ENCODE data around the gene GLOD4. TPM values are rescaled to one million over a fixed set of nuclear protein-coding genes. Genes with fewer than 3 reads are reported as not detected.

The GLOD4 gene
- total RNA-seq, 6 experiments from 2014 or later = 34.6 to 66.4 (median 39.9) TPM

DNA sequence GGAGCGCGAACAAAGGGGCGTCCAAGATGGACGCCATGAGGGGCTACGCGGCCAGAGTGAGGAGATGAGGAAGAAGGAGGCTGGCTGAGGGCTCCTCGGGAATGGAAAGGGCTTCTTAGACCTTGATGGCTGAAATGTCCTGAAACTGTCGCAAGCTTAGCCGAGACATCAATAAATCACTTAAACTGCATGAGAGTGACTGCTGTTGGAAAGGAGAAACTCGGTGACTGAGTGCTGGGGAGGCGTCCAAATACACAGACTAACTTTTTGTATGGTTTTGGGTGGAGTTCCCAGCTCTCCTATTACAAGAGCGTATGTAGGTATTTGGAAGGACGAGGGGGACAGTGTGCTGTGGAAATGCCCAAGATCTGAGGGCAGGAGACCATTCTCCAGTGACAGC, 28.7 kb downstream of the GLOD4 start:
- no peaks in the 10 kb centered on the region for H3K27me3 ChIP-seq
- 74% methylated on average over 9 of the region's 13 CpGs for WGBS (ENCODE audit: insufficient coverage, low coverage, low lambda C conversion rate, missing lambda C conversion rate)
- H3K36me3 ChIP-seq = peaks cover 0 to 4% (median 0%) of the 10 kb centered on the region in 4 donors
- H3K9me3 ChIP-seq = no peaks in the 10 kb centered on the region
- no peak overlapping the region for H3K4me3 ChIP-seq
- no peak for ATAC-seq
- H3K4me1 ChIP-seq = peaks cover 0 to 12% (median 4%) of the 10 kb centered on the region in 4 donors
- no peak overlapping the region for H3K27ac ChIP-seq
- intact Hi-C loops (cut with DNase I) = no loop called here
- TF ChIP-seq POLR2A (IDR thresholded peaks at IDR 0.05) = no peak
- TF ChIP-seq, protein P1, sequence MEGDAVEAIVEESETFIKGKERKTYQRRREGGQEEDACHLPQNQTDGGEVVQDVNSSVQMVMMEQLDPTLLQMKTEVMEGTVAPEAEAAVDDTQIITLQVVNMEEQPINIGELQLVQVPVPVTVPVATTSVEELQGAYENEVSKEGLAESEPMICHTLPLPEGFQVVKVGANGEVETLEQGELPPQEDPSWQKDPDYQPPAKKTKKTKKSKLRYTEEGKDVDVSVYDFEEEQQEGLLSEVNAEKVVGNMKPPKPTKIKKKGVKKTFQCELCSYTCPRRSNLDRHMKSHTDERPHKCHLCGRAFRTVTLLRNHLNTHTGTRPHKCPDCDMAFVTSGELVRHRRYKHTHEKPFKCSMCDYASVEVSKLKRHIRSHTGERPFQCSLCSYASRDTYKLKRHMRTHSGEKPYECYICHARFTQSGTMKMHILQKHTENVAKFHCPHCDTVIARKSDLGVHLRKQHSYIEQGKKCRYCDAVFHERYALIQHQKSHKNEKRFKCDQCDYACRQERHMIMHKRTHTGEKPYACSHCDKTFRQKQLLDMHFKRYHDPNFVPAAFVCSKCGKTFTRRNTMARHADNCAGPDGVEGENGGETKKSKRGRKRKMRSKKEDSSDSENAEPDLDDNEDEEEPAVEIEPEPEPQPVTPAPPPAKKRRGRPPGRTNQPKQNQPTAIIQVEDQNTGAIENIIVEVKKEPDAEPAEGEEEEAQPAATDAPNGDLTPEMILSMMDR (IDR thresholded peaks at IDR 0.05) = no peak
- DNase-seq = no peak

DNA sequence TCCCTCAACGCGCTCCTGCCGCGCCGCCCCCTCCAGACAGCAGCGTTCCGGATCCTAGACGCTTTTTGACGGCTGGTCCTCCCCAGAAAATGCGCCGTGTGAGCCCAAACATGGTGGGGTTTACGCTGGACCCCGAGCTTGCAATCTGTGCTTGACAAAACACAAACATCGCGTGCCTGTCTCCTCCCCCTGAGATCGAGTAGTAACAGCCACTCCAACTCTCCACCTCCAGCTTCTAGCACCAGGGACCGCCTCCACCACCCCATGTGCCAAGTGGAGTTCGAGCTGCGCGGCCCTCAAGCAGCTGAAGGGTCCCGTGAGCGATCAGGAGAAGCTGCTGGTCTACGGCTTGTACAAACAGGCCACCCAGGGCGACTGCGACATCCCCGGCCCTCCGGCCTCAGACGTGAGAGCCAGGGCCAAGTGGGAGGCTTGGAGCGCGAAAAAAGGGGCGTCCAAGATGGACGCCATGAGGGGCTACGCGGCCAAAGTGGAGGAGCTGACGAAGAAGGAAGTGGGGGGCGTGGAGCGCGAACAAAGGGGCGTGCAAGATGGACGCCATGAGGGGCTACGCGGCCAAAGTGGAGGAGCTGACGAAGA, 29.4 kb downstream of the GLOD4 start:
- DNase-seq (peak; percentile 71 to 85 (median 83)), ATAC-seq (peak; percentile 72 to 85 (median 82))
- Histone ChIP-seq H3K4me1 (peaks cover 0 to 12% (median 4%) of the 10 kb centered on the region in 4 donors), H3K9me3 (no peaks in the 10 kb centered on the region), H3K27me3 (no peaks in the 10 kb centered on the region), H3K4me3 (peak overlapping the region; percentile 74 to 84 (median 83)), H3K27ac (peak overlapping the region; percentile 55 to 71 (median 59)), H3K36me3 (peaks cover 0 to 2% (median under 1%) of the 10 kb centered on the region in 4 donors)
- intact Hi-C loops (cut with DNase I) = no loop called here
- TF ChIP-seq, protein P1 (IDR thresholded peaks at IDR 0.05) = no peak
- TF ChIP-seq POLR2A (IDR thresholded peaks at IDR 0.05) = no peak
- 36% methylated on average over 24 of the region's 43 CpGs for WGBS (ENCODE audit: insufficient coverage, low coverage, low lambda C conversion rate, missing lambda C conversion rate)

- H3K9me3 ChIP-seq = no peaks in the 10 kb centered on the region
- H3K4me1 ChIP-seq = peaks cover 0 to 12% (median 4%) of the 10 kb centered on the region in 4 donors
- no CpG with 5 or more reads among the region's 87 CpGs for WGBS (ENCODE audit: insufficient coverage, low coverage, low lambda C conversion rate, missing lambda C conversion rate)
- peak; percentile 68 for TF ChIP-seq POLR2A (IDR thresholded peaks at IDR 0.05)
- TF ChIP-seq, protein P1 (IDR thresholded peaks at IDR 0.05) = peak; percentile 95 to 97 (median 96)
- peaks cover 0 to 5% (median 3%) of the 10 kb centered on the region in 4 donors for H3K36me3 ChIP-seq
- DNase-seq = peak; percentile 94 to 95 (median 94)
- peak within 1 kb of the TSS; percentile 74 to 84 (median 83) for H3K4me3 ChIP-seq
- peak within 1 kb of the TSS; percentile 55 to 71 (median 59) for H3K27ac ChIP-seq
- intact Hi-C loops (cut with DNase I) = no loop called here
- ATAC-seq = peak; percentile 93 to 98 (median 96)
- no peaks in the 10 kb centered on the region for H3K27me3 ChIP-seq
Measured at GRCh38 chr17:752002-752619, 30.0 kb downstream of the GLOD4 start, which contains the start of gene GEMIN4. GEMIN4 (minus strand) TSS chr17:752264; CDS start chr17:752142, 122 bp downstream.

GRCh38 chr17:751269-752001, 30.6 kb downstream of the GLOD4 start:
- TF ChIP-seq, protein P1 (IDR thresholded peaks at IDR 0.05) = no peak
- TF ChIP-seq POLR2A (IDR thresholded peaks at IDR 0.05) = no peak
- 9% methylated on average over 5 of the region's 49 CpGs for WGBS (ENCODE audit: insufficient coverage, low coverage, low lambda C conversion rate, missing lambda C conversion rate)
- no peaks in the 10 kb centered on the region for H3K27me3 ChIP-seq
- peaks cover 0 to 10% (median 4%) of the 10 kb centered on the region in 4 donors for H3K36me3 ChIP-seq
- peak overlapping the region; percentile 74 to 84 (median 83) for H3K4me3 ChIP-seq
- intact Hi-C loops (cut with DNase I) = no loop called here
- peaks cover 0 to 12% (median 4%) of the 10 kb centered on the region in 4 donors for H3K4me1 ChIP-seq
- DNase-seq = peak in 2 of 3 donors; percentile 43 to 62
- H3K27ac ChIP-seq = peak overlapping the region; percentile 45 to 59 (median 55)
- H3K9me3 ChIP-seq = no peaks in the 10 kb centered on the region
- ATAC-seq = peak in 3 of 4 donors; percentile 2 to 9 (median 7)
